ENCODE results near the gene TIMM21. TPM values are rescaled to one million over a fixed set of nuclear protein-coding genes. Genes with fewer than 3 reads are reported as not detected.

TIMM21 gene
- total RNA-seq, 1 experiment from 2014 or later = 46.0 TPM

GRCh38 chr18:74185860-74186259 lies 37.5 kb downstream of the TIMM21 start:
- Histone ChIP-seq H3K4me2 (ENCODE audit: insufficient read depth, insufficient read length, low read length) (no peak overlapping the region), H3K9me3 (ENCODE audit: control insufficient read depth, low read depth, low read length) (no peaks in the 10 kb centered on the region), H2AFZ (ENCODE audit: low read length) (no peak overlapping the region), H3K4me1 (ENCODE audit: insufficient read depth, low read length) (no peaks in the 10 kb centered on the region; the same call in 1 of the 2 replicates), H3K4ac (ENCODE audit: low read depth, low read length) (no peak overlapping the region), H4K8ac (replicated peaks; ENCODE audit: insufficient read length, low read depth, low read length) (no peak overlapping the region), H4K91ac (ENCODE audit: insufficient read length, low read depth, low read length) (no peak overlapping the region), H3K27ac (ENCODE audit: insufficient read length, low read depth, low read length) (no peak overlapping the region), H3K18ac (ENCODE audit: insufficient read length, low read depth, low read length) (no peak overlapping the region), H3T11ph (ENCODE audit: low read length) (no peak overlapping the region), H2AK5ac (ENCODE audit: insufficient read length, low read length) (no peak overlapping the region), H4K20me1 (ENCODE audit: control insufficient read depth, insufficient read depth, insufficient read length) (no peaks in the 10 kb centered on the region), H3K14ac (ENCODE audit: insufficient read depth, low read length) (no peak overlapping the region), H2BK20ac (ENCODE audit: low read depth, low read length, poor library complexity, severe bottlenecking) (no peak overlapping the region), H2BK12ac (ENCODE audit: insufficient read length, low read depth, low read length) (no peak overlapping the region), H2BK120ac (ENCODE audit: low read depth, low read length, poor library complexity, severe bottlenecking) (no peak overlapping the region), H4K5ac (ENCODE audit: insufficient read length, low read depth, low read length) (no peak overlapping the region), H3K23me2 (ENCODE audit: insufficient read length, low read depth, low read length, poor library complexity, severe bottlenecking) (no peaks in the 10 kb centered on the region), H3K27me3 (ENCODE audit: insufficient read depth, low read length) (no peaks in the 10 kb centered on the region), H3K79me2 (ENCODE audit: insufficient read depth, low read length) (no peaks in the 10 kb centered on the region), H3K9ac (ENCODE audit: extremely low read depth, insufficient read length, low read length) (no peak overlapping the region), H2BK5ac (ENCODE audit: insufficient read length, low read length) (no peak overlapping the region), H3K23ac (ENCODE audit: insufficient read length, low read depth, low read length) (no peak overlapping the region), H2BK15ac (ENCODE audit: low read depth, low read length) (no peak overlapping the region), H3K56ac (ENCODE audit: insufficient read length, low read depth, low read length) (no peak overlapping the region), H3K79me1 (ENCODE audit: insufficient read depth, low read depth, low read length, poor library complexity, severe bottlenecking) (no peaks in the 10 kb centered on the region)
- peaks cover 17 to 24% of the 10 kb centered on the region in 2 experiments for H3K4me1 Mint-ChIP-seq
- no peaks in the 10 kb centered on the region for H3K9me3 Mint-ChIP-seq
- no peak overlapping the region for H3K27ac Mint-ChIP-seq
- H3K36me3 Mint-ChIP-seq (ENCODE audit: insufficient read depth in 1 of 3, low read depth in 3 of 3) = no peaks in the 10 kb centered on the region
- WGBS (ENCODE audit: extremely low coverage, insufficient read length, low lambda C conversion rate) = no CpG with 5 or more reads among the region's 2 CpGs
- DNase-seq = no peak
- H3K27me3 Mint-ChIP-seq (ENCODE audit: low read depth) = peaks cover 3% of the 10 kb centered on the region
- TF ChIP-seq CTCF (conservative IDR thresholded peaks at IDR 0.05) = no peak
- H3K4me3 Mint-ChIP-seq = no peak overlapping the region
